OCI-LY1 (cell line): ENCODE measurements around the gene LCAT.

Source experiments
- H2AFZ ChIP-seq: fragments of 200-600 bp; sonication (generic), shearing (Covaris generic); 2 replicates; pipeline ENCODE4 v1.6.0; 2014; ENCODE audit warnings: antibody characterized with exemption, mild to moderate bottlenecking, low read length
- H3F3A ChIP-seq: fragments of 200-600 bp; sonication (generic), shearing (Covaris generic); 2 replicates; pipeline ENCODE4 v1.6.0; 2014; ENCODE audit warnings: mild to moderate bottlenecking, antibody characterized with exemption, low read length, moderate library complexity; ENCODE audit not compliant: insufficient read depth
- H3K27ac ChIP-seq: fragments of 200-600 bp; sonication (generic); 2 replicates; pipeline ENCODE4 v1.5.1; 2014; ENCODE audit warnings: low read length, mixed run types, mild to moderate bottlenecking, low read depth; ENCODE audit not compliant: poor library complexity, severe bottlenecking
- H3K27me3 ChIP-seq: fragments of 200-600 bp; sonication (generic); 2 replicates; pipeline ENCODE4 v1.6.0; 2014; ENCODE audit warnings: antibody characterized with exemption, mild to moderate bottlenecking, low read length, moderate library complexity; ENCODE audit not compliant: insufficient read depth
- H3K36me3 ChIP-seq: fragments of 200-600 bp; sonication (generic); 2 replicates; pipeline ENCODE4 v1.6.1; 2014; ENCODE audit warnings: mild to moderate bottlenecking, antibody characterized with exemption, low read length, moderate library complexity, mixed read lengths; ENCODE audit not compliant: insufficient read depth
- H3K4me1 ChIP-seq: fragments of 200-600 bp; sonication (generic); 2 replicates; pipeline ENCODE4 v1.5.1; 2014; ENCODE audit warnings: mild to moderate bottlenecking, low read length, moderate library complexity; ENCODE audit not compliant: insufficient read depth, severe bottlenecking
- H3K4me2 ChIP-seq: fragments of 200-600 bp; sonication (generic), shearing (Covaris generic); 2 replicates; pipeline ENCODE4 v1.6.1; 2014; ENCODE audit warnings: low read length
- H3K4me3 ChIP-seq: fragments of 200-600 bp; sonication (generic); 2 replicates; pipeline ENCODE4 v1.5.1; 2014; ENCODE audit warnings: low read length, low read depth, mild to moderate bottlenecking, mixed read lengths; ENCODE audit not compliant: poor library complexity, severe bottlenecking
- H3K79me2 ChIP-seq: fragments of 200-600 bp; shearing (Covaris generic); 2 replicates; pipeline ENCODE4 v1.6.1; 2016; ENCODE audit warnings: mixed run types, low read length, mixed read lengths; ENCODE audit not compliant: insufficient read depth
- H3K9ac ChIP-seq: fragments of 200-600 bp; sonication (generic), shearing (Covaris generic); 2 replicates; pipeline ENCODE4 v1.6.1; 2014; ENCODE audit warnings: mild to moderate bottlenecking, low read length, mixed read lengths
- H3K9me2 ChIP-seq: fragments of 200-600 bp; sonication (generic), shearing (Covaris generic); 2 replicates; pipeline ENCODE4 v1.6.1; 2014; ENCODE audit warnings: low read depth, mild to moderate bottlenecking, low read length, mixed read lengths
- H3K9me3 ChIP-seq: fragments of 200-600 bp; shearing (Covaris generic); 2 replicates; pipeline ENCODE4 v1.6.1; 2014; ENCODE audit warnings: low read length, mixed read lengths
- H4K20me1 ChIP-seq: fragments of 200-600 bp; sonication (generic), shearing (Covaris generic); 2 replicates; pipeline ENCODE4 v1.6.0; 2016; ENCODE audit warnings: mild to moderate bottlenecking, low read length; ENCODE audit not compliant: insufficient read depth
- CTCF ChIP-seq: fragments of 200-600 bp; sonication (generic), shearing (Covaris generic); IDR thresholded peaks from 2 replicates; pipeline ENCODE4 v1.5.1; 2017; ENCODE audit warnings: mild to moderate bottlenecking, antibody characterized with exemption, low read length, moderate library complexity, mixed read lengths
- EZH2 ChIP-seq: fragments of 200-600 bp; sonication (generic), shearing (Covaris generic); IDR thresholded peaks from 2 replicates; pipeline ENCODE4 v1.8.0; 2017; ENCODE audit warnings: borderline replicate concordance, mixed run types, mild to moderate bottlenecking, antibody characterized with exemption, low read length, moderate library complexity, mixed read lengths

Gene LCAT

GRCh38 chr16:67922740-67923139, 21.2 kb downstream of the LCAT start:
- no peaks in the 10 kb centered on the region for H3K27me3 ChIP-seq
- H3K9me3 ChIP-seq, result no peaks in the 10 kb centered on the region
- no peak overlapping the region for H3K27ac ChIP-seq
- no peak for TF ChIP-seq EZH2
- no peak for TF ChIP-seq CTCF
- no peak overlapping the region for H3K4me3 ChIP-seq
- no peaks in the 10 kb centered on the region for H3K9me2 ChIP-seq
- H3K9ac ChIP-seq, result no peak overlapping the region
- H3K4me2 ChIP-seq, result no peak overlapping the region
- H3K79me2 ChIP-seq, result no peaks in the 10 kb centered on the region
- no peaks in the 10 kb centered on the region for H4K20me1 ChIP-seq
- H3F3A ChIP-seq, result no peaks in the 10 kb centered on the region
- peaks cover under 1% of the 10 kb centered on the region; the same call in 1 of the 2 replicates for H3K36me3 ChIP-seq
- H3K4me1 ChIP-seq, result peaks cover 14% of the 10 kb centered on the region
- H2AFZ ChIP-seq, result no peak overlapping the region

- Histone ChIP-seq H3K4me2 (no peak overlapping the region), H3K27me3 (no peaks in the 10 kb centered on the region), H3K27ac (no peak overlapping the region), H3F3A (no peaks in the 10 kb centered on the region), H3K79me2 (no peaks in the 10 kb centered on the region), H2AFZ (no peak overlapping the region), H3K9me2 (no peaks in the 10 kb centered on the region), H4K20me1 (no peaks in the 10 kb centered on the region), H3K9ac (no peak overlapping the region), H3K4me1 (peaks cover 14% of the 10 kb centered on the region), H3K9me3 (no peaks in the 10 kb centered on the region), H3K36me3 (no peaks in the 10 kb centered on the region; the same call in 1 of the 2 replicates), H3K4me3 (no peak overlapping the region)
- no peak for TF ChIP-seq EZH2
- TF ChIP-seq CTCF, result no peak
Observed at GRCh38 chr16:67922221-67922620, 21.7 kb downstream of the LCAT start.

- Histone ChIP-seq H3K27me3 (no peaks in the 10 kb centered on the region), H3K9ac (no peak overlapping the region), H3K9me3 (no peaks in the 10 kb centered on the region), H3K4me1 (no peaks in the 10 kb centered on the region), H3K4me3 (no peak overlapping the region), H2AFZ (no peak overlapping the region), H3F3A (no peaks in the 10 kb centered on the region), H3K27ac (no peak overlapping the region), H3K4me2 (no peak overlapping the region), H3K9me2 (no peaks in the 10 kb centered on the region), H3K79me2 (no peaks in the 10 kb centered on the region), H3K36me3 (peaks cover 8% of the 10 kb centered on the region; the same call in 1 of the 2 replicates), H4K20me1 (no peaks in the 10 kb centered on the region)
- no peak for TF ChIP-seq EZH2
- TF ChIP-seq CTCF, result no peak; the same call in 1 of the 2 replicates
Observed at GRCh38 chr16:67919622-67920221, 24.2 kb downstream of the LCAT start.
